Stomach (tissue), 4 donors: ENCODE measurements around the gene PPP2R3A.

Experiments
- CTCF ChIP-seq, 7 experiments: fragments of 450-650 bp in 4 of 7; fragments of 200-600 bp in 3 of 7; sonication (generic) in 3 of 7; IDR thresholded peaks; one replicate each; pipeline ENCODE4 v1.5.1; 2016 to 2019; ENCODE audit warnings: antibody characterized with exemption in 7 of 7, control low read depth in 2 of 7, mild to moderate bottlenecking in 1 of 7
- POLR2AphosphoS5 ChIP-seq, 3 donors: sonication (generic); formaldehyde crosslinking; IDR thresholded peaks; one replicate each; pipeline ENCODE4 v1.6.1; 2016; ENCODE audit warnings: antibody characterized with exemption in 3 of 3

- TF ChIP-seq CTCF (IDR thresholded peaks at IDR 0.05), result no peak
- TF ChIP-seq POLR2AphosphoS5 (IDR thresholded peaks at IDR 0.05), result no peak
Observed at GRCh38 chr3:135980343-135980742, 14.8 kb downstream of the PPP2R3A start.
